Stimulated activated CD8-positive, alpha-beta memory T cell treated with anti-CD3 and anti-CD28 coated beads, Interleukin-12 subunit alpha, Interleukin-12 subunit beta, amount 100 ng/mL, for 4 hours (primary cell): Measurements from ENCODE around the gene HTR4.

Experiments used
- DNase-seq: peaks from one replicate; pipeline ENCODE4 v3.0.0-alpha.2; 2020; ENCODE audit warnings: low read depth

The HTR4 gene

GRCh38 chr5:148663509-148663908 is 9.2 kb upstream of the HTR4 start:
- no peak for DNase-seq

GRCh38 chr5:148660346-148660660 is 6.0 kb upstream of the HTR4 start:
- no peak for DNase-seq

DNA sequence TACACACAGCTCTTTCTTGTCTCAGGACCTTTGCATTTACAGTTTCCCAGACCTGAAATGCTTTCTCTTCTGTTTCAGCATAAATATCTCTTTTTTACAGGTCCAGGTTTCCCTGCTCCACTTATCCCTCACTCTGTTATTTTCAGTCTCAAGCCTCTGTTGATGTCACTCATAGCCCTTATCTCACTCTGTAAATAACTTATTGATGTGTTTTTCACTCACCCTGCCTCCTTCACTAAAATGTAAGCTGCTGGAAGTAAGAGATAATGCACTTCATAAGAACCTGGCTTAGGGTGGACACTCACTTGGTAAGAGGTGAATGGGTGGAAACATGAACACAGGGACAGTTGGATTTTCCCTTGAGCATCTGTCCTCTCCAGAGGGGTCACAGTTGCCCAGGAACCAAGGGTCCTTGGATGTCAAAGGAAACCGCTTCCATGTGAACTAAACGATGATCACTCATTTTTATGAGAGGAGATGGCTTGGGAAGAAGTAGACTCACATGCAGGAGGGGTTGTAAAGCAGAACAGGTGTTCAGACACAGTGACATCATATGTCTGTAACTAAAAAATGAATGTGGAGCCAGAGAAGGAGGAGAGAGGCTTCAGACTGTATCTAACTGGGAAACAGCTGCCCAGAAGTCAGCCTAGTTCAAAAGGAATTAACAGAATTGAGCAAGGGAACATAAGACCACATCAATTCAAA is 5.5 kb upstream of the HTR4 start:
- no peak for DNase-seq

- DNase-seq: no peak
These were observed 964 bp downstream of the HTR4 start for GRCh38 chr5:148653291-148653835.

- DNase-seq: no peak
These were observed 2.8 kb downstream of the HTR4 start for GRCh38 chr5:148651528-148651927.

DNA sequence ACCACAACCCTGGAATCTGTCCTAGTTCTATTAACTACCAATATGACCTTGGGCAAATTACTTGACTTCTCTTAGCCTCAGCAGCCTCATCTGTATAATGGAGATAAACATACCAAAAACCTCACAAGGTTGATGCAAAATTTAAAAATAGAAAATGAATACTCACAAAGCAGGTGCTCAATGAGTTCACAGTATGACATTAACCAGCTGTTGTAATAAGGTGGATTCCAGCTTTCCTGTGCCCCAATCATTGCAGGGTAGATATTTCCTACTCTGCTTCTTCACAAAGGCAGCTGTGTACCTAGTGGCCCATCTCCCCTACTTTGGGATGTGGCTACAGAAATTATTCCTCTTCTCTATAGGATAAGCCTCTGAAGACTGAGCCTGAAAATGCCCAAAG is 8.8 kb downstream of the HTR4 start:
- DNase-seq: no peak

GRCh38 chr5:148641735-148642134 is 12.6 kb downstream of the HTR4 start:
- DNase-seq: no peak

GRCh38 chr5:148640471-148640870 is 13.9 kb downstream of the HTR4 start:
- DNase-seq: no peak

GRCh38 chr5:148639081-148639480 is 15.2 kb downstream of the HTR4 start:
- no peak for DNase-seq

- no peak for DNase-seq
These were observed 18.0 kb downstream of the HTR4 start for GRCh38 chr5:148636353-148636752.

GRCh38 chr5:148635321-148636083 is 18.8 kb downstream of the HTR4 start:
- DNase-seq: no peak

DNA sequence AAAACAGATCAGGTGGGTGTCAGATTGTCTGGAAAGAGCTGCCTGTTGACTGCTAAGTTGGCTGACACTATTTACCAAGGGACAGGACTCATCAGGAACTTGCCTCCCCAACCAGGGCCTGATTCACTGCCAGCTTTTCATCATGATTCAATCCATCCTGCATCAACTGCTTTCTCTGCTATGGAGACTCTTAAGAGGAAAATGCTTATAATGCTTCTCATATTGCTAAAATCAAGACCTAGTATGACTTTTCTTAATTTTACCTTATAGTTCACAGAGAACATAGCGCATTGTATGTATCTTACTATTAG is 21.3 kb downstream of the HTR4 start:
- no peak for DNase-seq

- DNase-seq: no peak
These were observed 21.9 kb downstream of the HTR4 start for GRCh38 chr5:148632255-148633066.

DNA sequence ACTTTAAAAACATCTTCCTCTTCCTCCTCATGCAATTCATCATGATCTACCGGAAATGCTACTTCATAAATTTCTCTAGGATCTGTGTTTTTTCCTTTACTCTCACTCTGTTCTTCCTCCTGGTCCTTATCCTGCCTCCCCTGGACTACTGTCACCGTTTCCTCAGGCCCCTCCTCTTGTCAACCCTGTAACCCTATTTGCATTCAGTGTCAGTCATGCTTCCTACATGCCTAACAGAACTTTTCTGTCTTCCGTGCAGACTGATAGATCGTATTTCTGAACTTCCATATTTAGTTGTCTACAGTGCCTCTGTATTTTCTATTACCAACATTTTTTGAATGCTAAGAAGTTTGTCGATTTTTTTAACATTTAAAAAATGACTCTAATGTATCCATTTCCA is 27.3 kb downstream of the HTR4 start:
- DNase-seq: no peak

DNA sequence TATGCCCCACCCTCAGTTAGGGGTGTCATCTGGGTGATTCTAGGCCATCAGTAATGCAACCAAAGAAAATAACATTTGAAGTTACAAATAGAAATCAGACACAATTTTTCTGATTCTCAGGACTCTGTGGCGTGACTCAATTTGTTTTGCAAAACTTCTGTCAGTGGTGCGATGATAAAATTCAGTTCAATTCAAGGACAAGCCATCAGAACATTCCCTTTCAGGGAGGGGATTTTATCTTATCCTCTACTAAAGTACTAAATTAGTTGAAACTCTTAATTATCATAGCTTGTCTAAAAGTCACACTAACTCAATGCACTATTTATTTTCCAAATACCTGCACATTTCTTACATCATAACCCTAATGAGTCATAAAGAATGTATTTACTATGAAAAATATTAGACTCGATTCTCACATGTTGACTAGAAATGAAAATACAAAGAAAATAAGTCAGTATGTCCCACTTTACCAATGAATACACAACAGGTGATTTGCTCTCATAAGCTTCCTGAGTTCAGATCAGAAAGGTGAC is 28.2 kb downstream of the HTR4 start:
- DNase-seq: no peak

DNA sequence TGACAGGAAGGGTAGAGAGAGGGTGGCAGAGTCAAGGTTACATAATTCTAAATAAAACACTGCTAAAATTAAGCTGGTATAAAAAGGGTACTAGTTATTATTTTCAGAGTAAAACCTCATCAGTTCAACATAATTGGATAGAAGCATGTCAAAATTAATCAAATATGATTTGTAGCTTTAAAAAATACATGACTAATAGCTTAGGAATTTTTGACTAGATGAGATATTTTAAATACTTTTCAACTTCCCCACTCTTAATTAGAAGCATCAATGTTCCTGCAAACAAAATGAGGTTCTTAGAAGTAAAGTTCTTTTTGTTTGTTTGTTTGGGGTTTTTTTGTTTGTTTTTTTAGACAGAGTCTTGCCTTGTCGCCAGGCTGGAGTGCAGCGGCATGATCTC is 29.1 kb downstream of the HTR4 start:
- DNase-seq: no peak

GRCh38 chr5:148623741-148624140 is 30.6 kb downstream of the HTR4 start:
- no peak for DNase-seq

GRCh38 chr5:148623101-148623500 is 31.2 kb downstream of the HTR4 start:
- no peak for DNase-seq

GRCh38 chr5:148620696-148621095 is 33.6 kb downstream of the HTR4 start:
- no peak for DNase-seq

GRCh38 chr5:148620091-148620490 is 34.2 kb downstream of the HTR4 start:
- DNase-seq: no peak

GRCh38 chr5:148619484-148619883 is 34.8 kb downstream of the HTR4 start:
- DNase-seq: no peak

- DNase-seq: no peak
These were observed 38.6 kb downstream of the HTR4 start for GRCh38 chr5:148615644-148616275.
